ENCODE measurements around the gene BCAS3.
"Not testable (repeated sequence)": the region's sequence is repeated elsewhere in the genome, so short reads cannot be mapped to it uniquely, and the experiment has no call there.

Gene BCAS3

DNA sequence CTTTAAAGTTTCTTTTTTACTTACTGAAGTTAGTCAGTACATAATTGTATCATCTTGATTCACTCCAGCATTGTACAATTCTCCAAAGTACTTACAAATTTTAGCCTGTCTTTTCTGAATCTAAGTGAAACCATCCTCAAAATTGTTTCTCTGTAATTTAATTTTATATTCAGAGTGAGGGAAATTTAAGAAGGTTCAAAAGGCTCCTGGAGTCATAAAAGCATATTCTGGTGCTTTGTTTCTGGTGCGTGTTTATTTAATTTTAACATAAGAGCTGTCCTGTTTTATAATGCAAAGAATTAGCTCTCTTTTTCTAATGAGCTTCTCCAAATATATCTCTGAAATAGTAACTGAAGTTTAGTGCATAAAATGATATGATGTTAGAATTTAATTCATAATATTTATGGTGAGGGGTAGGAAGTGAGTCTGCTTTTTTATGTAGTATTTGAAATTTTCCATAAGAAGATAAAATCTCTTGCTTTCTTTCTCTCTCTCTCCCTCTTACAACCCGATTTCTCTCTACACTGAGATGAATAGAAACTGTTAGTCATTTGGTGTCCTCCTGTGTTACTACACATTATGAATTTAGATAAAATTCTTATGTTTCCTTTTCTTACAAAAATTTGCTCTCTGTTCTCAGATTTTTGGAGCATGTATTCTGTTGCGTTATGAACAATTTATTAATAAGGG lies 339.8 kb downstream of the BCAS3 start:
- DNase-seq, result no peak

GRCh38 chr17:61018938-61019337 lies 341.3 kb downstream of the BCAS3 start:
- DNase-seq, result no peak

GRCh38 chr17:61023996-61024395 lies 346.3 kb downstream of the BCAS3 start:
- DNase-seq, result no peak

- DNase-seq, result no peak
Observed at GRCh38 chr17:61026818-61027217, 349.2 kb downstream of the BCAS3 start.

DNA sequence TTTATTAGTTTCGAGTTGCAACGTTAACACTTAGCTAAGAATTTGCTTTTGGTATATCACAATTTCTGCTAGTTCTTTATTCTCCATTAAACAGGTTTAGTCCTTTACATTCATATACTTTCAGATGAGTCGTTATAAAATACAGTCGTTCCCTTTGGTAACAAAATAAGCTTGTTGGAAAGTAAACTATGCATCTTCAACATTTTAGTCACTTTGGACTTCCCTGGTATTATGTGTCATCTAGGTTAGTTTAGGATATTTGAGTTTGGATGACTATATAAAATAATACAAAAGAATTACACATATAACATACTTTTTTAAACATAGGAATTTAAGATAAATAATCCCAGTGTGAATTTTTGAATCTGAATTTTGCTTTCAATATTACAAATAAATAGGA lies 351.5 kb downstream of the BCAS3 start:
- no peak for DNase-seq

DNA sequence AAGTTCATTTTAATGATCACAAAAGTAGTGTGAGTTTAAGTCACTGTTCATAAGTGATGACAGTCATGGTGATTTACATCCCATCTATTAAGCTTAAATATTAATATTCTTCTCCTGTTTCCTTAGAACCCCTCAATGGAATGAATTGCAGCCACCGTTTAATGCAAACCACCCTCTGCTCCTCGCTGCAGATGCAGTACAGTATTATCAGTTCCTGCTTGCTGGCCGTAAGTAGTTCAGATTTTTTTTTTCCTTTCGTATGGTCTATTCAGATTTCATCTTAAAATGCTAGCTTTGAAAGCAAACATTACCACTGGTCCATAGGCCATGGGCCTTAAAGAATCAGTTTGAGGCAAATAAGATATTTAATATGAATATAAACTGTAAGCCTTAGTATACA lies 363.0 kb downstream of the BCAS3 start:
- no peak for DNase-seq

- not testable (repeated sequence) for DNase-seq
Observed at GRCh38 chr17:61042348-61042747, 364.7 kb downstream of the BCAS3 start.

GRCh38 chr17:61047515-61047914 lies 369.9 kb downstream of the BCAS3 start:
- DNase-seq, result no peak

DNA sequence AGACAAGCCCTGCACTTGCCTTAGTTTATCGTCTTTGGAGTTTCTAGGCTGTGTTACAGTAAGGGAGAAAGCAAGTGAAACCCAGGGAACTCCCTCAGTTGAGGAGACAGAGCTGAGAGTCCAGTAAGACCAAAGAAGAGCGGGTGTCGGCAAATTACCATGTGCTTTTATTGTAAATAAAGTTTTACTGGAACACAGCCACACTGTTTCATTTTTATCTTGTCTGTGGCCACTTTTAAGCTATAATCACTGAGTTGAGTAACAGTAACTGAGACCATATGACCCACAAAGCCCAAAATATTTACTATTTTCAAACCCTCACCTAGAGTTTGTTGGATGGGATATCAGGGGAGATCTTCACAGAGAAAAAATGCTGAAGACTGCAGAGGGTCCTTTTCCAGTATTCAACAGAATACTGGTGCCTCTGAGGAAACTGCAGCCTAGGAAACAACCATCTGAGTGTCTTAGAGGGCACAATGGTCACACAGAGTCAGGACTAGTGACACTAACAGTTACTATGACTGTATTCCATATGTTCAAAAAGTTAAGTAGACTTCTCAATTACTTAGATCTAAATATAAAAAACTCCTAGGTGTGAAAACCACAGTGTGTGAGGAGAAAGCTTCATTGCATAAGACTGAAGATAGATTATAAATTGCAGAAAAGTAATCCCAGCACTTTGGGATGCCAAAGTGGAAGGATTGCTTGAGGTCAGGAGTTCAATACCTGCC lies 370.9 kb downstream of the BCAS3 start:
- DNase-seq, result peak; percentile 3

DNA sequence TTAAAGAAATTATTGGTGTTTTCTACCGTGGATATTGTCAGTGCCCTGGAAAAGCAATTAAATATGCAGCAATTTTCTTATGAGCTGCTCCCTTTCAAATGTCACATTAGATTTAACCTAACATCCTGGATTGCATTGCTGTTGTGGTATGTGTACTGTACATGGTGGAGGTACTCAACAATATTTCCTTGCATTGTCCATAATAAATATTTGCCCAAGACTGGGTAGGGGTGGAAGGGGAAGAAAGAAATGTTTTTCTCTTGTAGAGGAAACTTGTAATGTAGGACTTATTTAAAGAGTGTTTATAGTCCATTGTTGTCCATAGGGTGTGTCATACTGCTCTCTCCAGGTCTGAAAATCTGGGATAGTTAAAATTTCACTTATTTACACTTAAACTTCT lies 375.8 kb downstream of the BCAS3 start:
- no peak for DNase-seq

DNA sequence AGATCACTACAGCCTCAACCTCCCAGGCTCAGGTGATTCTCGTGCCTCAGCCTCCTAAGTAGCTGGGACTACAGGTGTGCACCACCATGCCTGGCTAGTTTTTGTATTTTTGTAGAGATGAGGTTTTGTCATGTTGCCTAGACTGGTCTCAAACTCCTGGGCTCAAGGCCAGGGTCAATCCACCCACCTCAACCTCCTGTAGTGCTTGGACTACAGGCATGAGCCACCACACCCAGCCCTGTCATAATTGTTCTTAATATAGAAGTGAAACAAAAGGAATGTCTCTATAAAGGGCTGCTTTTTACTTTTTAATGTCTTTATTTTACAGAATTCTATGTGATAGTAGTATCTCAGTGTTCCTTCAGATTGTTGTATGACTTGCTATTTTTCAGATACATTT lies 376.8 kb downstream of the BCAS3 start:
- DNase-seq, result no peak

DNA sequence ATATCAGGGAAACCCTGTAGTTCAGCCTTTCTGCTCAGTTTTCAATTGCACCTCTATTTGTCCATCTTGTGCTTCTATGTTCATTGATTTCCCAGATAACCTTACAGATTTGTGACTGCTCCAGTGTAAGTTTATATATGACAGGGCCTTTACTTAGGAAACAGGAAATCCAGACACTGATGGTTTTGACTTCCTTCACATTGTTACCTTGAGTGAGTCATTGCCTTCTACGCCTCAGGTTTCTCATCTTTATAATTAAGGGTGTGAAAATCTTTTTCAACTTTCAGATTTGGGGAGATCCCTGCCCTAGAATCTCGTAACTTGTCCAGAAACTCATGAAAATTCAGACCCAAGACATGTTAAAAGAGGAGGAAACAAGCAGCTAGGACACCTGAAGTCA lies 379.6 kb downstream of the BCAS3 start:
- peak; percentile 62 for DNase-seq

GRCh38 chr17:61058066-61058465 lies 380.4 kb downstream of the BCAS3 start:
- DNase-seq, result no peak

GRCh38 chr17:61063528-61063927 lies 385.9 kb downstream of the BCAS3 start:
- no peak for DNase-seq

GRCh38 chr17:61064087-61064951 lies 386.7 kb downstream of the BCAS3 start:
- DNase-seq, result no peak

- DNase-seq, result no peak
Observed at GRCh38 chr17:61065263-61065773, 387.7 kb downstream of the BCAS3 start.

- no peak for DNase-seq
Observed at GRCh38 chr17:61066062-61066461, 388.4 kb downstream of the BCAS3 start.

DNA sequence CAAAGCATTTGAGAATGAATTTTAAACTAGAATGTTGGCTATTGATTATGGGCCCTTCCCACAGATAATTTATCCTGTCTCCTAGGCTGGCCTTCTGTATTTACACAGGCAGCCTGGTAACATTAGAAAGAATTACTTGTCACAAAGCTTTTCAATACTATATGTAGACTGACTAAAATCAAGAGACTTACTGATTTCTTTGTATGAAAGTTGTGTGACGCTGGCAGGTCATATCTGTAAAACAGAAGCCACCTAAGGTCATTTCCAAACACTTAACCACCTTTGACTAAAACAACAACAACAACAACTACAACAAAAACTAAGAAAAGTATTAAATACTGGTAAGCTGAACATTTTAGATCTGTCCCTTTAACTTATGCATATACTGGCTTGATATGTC lies 393.0 kb downstream of the BCAS3 start:
- peak; percentile 59 for DNase-seq

DNA sequence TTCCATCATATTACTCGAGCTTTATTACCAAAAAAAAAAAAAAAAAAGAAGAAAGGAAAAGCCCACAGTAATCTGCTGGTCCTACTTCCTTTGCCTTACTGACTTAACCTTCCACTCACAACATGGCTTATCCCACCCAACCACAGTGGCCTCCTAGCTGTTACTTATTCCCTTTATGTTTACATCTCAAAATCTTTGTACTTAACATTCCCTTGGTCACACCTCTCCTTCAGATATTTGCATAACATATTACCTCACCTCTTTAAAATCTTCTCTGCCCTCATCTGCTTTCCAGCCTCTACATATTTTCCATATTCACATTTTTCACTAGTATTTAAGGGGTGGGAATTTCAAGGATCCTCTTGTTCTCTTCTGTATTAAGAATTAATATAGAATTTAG lies 395.0 kb downstream of the BCAS3 start:
- no peak for DNase-seq

GRCh38 chr17:61073131-61073530 lies 395.5 kb downstream of the BCAS3 start:
- DNase-seq, result no peak

- DNase-seq, result no peak
Observed at GRCh38 chr17:61073799-61074513, 396.3 kb downstream of the BCAS3 start.

DNA sequence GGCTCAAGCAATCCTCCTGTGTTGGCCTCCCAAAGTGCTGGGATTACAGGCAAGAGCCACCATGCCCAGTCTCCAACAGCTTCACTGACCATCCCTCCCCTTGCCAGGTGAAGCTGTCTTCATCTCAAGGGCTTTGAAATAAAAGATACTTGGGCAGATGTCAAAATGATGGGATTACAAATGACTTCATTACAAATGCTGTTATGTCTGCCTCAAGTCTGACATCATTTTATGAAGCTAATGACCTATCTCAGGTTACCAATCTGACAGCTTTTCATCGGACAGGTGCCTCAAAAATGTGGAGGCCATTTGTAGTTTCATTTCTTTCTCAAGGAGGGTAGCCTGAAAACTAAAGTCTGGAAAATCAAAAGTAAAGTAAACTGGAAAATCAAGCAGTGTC lies 398.3 kb downstream of the BCAS3 start:
- DNase-seq, result no peak

DNA sequence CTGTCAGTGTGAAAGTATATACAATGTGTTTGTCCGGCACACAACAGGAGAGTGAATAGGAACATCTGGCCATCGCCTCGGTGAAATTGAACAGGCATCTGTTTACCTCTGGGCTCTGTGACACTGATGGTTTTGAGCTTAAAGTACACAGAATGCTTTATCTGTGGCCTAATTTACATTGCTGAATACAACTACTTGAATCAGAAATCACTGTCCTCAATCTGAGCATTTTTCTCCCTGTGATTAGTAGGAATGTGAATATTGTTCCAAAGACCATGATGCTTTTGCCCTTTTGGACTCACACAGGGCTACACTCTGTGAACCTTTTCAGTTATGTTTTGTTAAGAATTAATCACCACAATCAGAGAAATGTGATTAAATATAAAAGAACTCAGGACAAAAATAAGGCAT lies 399.0 kb downstream of the BCAS3 start:
- no peak for DNase-seq

All from activated CD4-positive, alpha-beta T cell treated with anti-CD3 and anti-CD28 coated beads, Interleukin-2, amount 50 U/mL, for 16 hours (primary cell).